ENCODE results near the gene RPLP1. TPM values are rescaled to one million over a fixed set of nuclear protein-coding genes. Genes with fewer than 3 reads are reported as not detected.

Gene RPLP1
- polyA plus RNA-seq, 1 of the 3 experiments (the other 2 are of a cell fraction), result 1,792 TPM

DNA sequence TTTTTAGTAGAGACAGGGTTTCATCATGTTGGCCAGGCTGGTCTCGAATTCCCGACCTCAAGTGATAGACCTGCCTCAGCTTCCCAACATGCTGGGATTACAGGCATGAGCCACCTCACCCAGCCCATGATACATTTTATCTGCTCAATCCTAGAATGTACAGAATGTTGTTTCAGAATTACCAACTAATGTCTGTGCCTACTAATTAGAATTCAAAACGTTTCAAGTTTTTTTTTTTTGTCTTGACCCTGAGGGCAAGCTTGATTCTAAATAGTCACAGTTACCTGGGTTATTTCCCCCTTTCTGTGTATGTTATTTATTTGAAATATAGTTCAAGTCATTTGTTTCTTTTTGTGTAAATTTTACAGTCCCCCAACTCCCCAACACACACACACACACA is 43.8 kb upstream of the RPLP1 start:
- ChIA-PET CTCF (interaction anchor here (1.0 to 1.5 kb wide), 2 partner anchors 14 to 349 kb away, joined by 4 to 7 read pairs; no protein-coding TSS in a partner anchor), POLR2A (interaction anchor here (0.7 kb wide), 1 partner anchor 72 kb away, joined by 3 read pairs; no protein-coding TSS in a partner anchor)
- Histone ChIP-seq H3K79me2 (ENCODE audit: insufficient read depth) (peaks cover 85% of the 10 kb centered on the region), H4K20me1 (ENCODE audit: insufficient read depth) (no peaks in the 10 kb centered on the region), H3K9ac (no peak overlapping the region), H3K4me1 (ENCODE audit: control insufficient read depth in 1 of 2, insufficient read depth in 2 of 2, low read depth in 1 of 2, low read length in 1 of 2) (peaks cover 4 to 8% of the 10 kb centered on the region in 2 experiments; a peak in 3 of 4 replicates), H3F3A (replicated peaks; ENCODE audit: insufficient read depth) (peaks cover 11% of the 10 kb centered on the region), H3K36me3 (replicated peaks in 1 of 2; ENCODE audit: control insufficient read depth in 1 of 2, insufficient read depth in 2 of 2, low read length in 1 of 2) (peaks cover 0 to 17% of the 10 kb centered on the region in 2 experiments), H3K9me2 (no peaks in the 10 kb centered on the region), H3K27ac (ENCODE audit: low read depth in 2 of 2, low read length in 1 of 2) (no peak overlapping the region), H3K4me2 (no peak overlapping the region), H3K27me3 (ENCODE audit: insufficient read depth) (no peaks in the 10 kb centered on the region), H2AFZ (ENCODE audit: low read depth) (no peak overlapping the region), H3K9me3 (no peaks in the 10 kb centered on the region), H3K4me3 (ENCODE audit: low read depth in 2 of 2, low read length in 1 of 2) (no peak overlapping the region)
- no peak for DNase-seq
- TF ChIP-seq EZH2phosphoT487 (IDR thresholded peaks at IDR 0.05; ENCODE audit: borderline replicate concordance, low read depth), result no peak
- 52% methylated on average over 2 of the region's 3 CpGs for WGBS (ENCODE audit: low lambda C conversion rate)

DNA sequence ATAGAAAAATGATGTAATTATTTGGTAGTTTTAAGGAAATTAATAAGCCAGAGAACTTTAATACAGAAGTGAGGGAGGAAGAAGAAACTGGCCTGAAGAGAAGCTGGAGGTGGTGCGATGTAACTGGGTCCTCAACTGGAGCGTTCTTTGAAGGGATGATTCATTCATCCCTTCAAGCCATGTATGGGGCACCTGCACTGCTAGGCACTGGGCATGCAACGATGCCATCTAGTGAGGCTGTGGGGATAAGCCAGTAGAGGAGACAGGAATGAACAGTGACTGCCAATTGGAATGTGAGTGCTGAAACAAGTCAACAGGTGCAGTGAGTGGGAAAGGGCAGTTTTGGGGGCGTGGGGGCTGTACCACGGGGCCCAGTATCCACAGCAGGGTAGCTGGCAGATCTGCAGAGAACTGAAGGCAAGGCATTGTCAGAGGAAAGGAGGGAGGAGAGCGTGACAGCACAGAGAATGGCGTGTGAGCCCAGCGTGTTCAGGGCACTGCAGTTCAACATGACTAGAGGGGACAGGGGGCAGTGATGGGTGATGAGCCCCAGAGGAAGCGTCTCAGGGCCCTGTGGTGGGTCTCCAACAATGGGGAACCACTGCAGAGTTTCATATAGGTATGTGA is 42.3 kb upstream of the RPLP1 start:
- Histone ChIP-seq H3K4me2 (no peak overlapping the region), H2AFZ (ENCODE audit: low read depth) (no peak overlapping the region), H4K20me1 (ENCODE audit: insufficient read depth) (no peaks in the 10 kb centered on the region), H3K36me3 (replicated peaks in 1 of 2; ENCODE audit: control insufficient read depth in 1 of 2, insufficient read depth in 2 of 2, low read length in 1 of 2) (peaks cover 0 to 17% of the 10 kb centered on the region in 2 experiments), H3K4me3 (ENCODE audit: low read depth in 2 of 2, low read length in 1 of 2) (no peak overlapping the region), H3K4me1 (ENCODE audit: control insufficient read depth in 1 of 2, insufficient read depth in 2 of 2, low read depth in 1 of 2, low read length in 1 of 2) (peaks cover 0 to 9% of the 10 kb centered on the region in 2 experiments; a peak in 2 of 4 replicates), H3K9me3 (no peaks in the 10 kb centered on the region), H3K27ac (ENCODE audit: low read depth in 2 of 2, low read length in 1 of 2) (no peak overlapping the region), H3K9ac (no peak overlapping the region), H3K79me2 (ENCODE audit: insufficient read depth) (peaks cover 89% of the 10 kb centered on the region), H3K27me3 (ENCODE audit: insufficient read depth) (no peaks in the 10 kb centered on the region), H3K9me2 (no peaks in the 10 kb centered on the region), H3F3A (replicated peaks; ENCODE audit: insufficient read depth) (peaks cover 4% of the 10 kb centered on the region)
- 59% methylated on average over 9 of the region's 9 CpGs for WGBS (ENCODE audit: low lambda C conversion rate)
- CTCF ChIA-PET, result interaction anchor here (0.5 to 5.7 kb wide), 5 partner anchors 16 to 486 kb away, joined by 3 to 24 read pairs (median 4); no protein-coding TSS in a partner anchor
- peak; percentile 61 for DNase-seq
- TF ChIP-seq, protein P1, sequence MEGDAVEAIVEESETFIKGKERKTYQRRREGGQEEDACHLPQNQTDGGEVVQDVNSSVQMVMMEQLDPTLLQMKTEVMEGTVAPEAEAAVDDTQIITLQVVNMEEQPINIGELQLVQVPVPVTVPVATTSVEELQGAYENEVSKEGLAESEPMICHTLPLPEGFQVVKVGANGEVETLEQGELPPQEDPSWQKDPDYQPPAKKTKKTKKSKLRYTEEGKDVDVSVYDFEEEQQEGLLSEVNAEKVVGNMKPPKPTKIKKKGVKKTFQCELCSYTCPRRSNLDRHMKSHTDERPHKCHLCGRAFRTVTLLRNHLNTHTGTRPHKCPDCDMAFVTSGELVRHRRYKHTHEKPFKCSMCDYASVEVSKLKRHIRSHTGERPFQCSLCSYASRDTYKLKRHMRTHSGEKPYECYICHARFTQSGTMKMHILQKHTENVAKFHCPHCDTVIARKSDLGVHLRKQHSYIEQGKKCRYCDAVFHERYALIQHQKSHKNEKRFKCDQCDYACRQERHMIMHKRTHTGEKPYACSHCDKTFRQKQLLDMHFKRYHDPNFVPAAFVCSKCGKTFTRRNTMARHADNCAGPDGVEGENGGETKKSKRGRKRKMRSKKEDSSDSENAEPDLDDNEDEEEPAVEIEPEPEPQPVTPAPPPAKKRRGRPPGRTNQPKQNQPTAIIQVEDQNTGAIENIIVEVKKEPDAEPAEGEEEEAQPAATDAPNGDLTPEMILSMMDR (IDR thresholded peaks at IDR 0.05), result peak; percentile 57
- TF ChIP-seq SIN3A (IDR thresholded peaks at IDR 0.05; ENCODE audit: borderline replicate concordance, low read depth, low read length) (no peak), SMC3 (IDR thresholded peaks at IDR 0.05; ENCODE audit: low read depth, low read length) (peak; percentile 67), JUND (IDR thresholded peaks at IDR 0.05) (no peak; the same call in 1 of the 2 replicates), RAD21 (IDR thresholded peaks at IDR 0.05; ENCODE audit: low read length) (peak; percentile 80), FOSL2 (IDR thresholded peaks at IDR 0.05; ENCODE audit: borderline replicate concordance, low read depth) (peak; percentile 65; the same call in 1 of the 2 replicates), TCF12 (IDR thresholded peaks at IDR 0.05) (peak; percentile 14; the same call in 1 of the 2 replicates), POLR2AphosphoS5 (IDR thresholded peaks at IDR 0.05; ENCODE audit: low read depth, low read length) (no peak), NFIC (IDR thresholded peaks at IDR 0.05; ENCODE audit: borderline replicate concordance) (no peak), CHD2 (IDR thresholded peaks at IDR 0.05; ENCODE audit: low read length, partially characterized antibody) (no peak), GABPA (IDR thresholded peaks at IDR 0.05; ENCODE audit: low read depth) (no peak)
- POLR2A ChIA-PET, result no interaction called here
